Measurements from ENCODE around the gene LINGO3.

- no peak for TF ChIP-seq EZH2 (IDR thresholded peaks at IDR 0.05)
- no peak for TF ChIP-seq POLR2AphosphoS5 (IDR thresholded peaks at IDR 0.05; ENCODE audit: borderline replicate concordance, low read depth, low read length)
- no peak for TF ChIP-seq FOXP2 (optimal IDR thresholded peaks at IDR 0.05; ENCODE audit: control extremely low read depth, extremely low read length, insufficient read depth)
These were observed 28.8 kb upstream of the LINGO3 start for GRCh38 chr19:2336528-2337328.
